ENCODE results near the gene CPEB1.

CPEB1 gene

DNA sequence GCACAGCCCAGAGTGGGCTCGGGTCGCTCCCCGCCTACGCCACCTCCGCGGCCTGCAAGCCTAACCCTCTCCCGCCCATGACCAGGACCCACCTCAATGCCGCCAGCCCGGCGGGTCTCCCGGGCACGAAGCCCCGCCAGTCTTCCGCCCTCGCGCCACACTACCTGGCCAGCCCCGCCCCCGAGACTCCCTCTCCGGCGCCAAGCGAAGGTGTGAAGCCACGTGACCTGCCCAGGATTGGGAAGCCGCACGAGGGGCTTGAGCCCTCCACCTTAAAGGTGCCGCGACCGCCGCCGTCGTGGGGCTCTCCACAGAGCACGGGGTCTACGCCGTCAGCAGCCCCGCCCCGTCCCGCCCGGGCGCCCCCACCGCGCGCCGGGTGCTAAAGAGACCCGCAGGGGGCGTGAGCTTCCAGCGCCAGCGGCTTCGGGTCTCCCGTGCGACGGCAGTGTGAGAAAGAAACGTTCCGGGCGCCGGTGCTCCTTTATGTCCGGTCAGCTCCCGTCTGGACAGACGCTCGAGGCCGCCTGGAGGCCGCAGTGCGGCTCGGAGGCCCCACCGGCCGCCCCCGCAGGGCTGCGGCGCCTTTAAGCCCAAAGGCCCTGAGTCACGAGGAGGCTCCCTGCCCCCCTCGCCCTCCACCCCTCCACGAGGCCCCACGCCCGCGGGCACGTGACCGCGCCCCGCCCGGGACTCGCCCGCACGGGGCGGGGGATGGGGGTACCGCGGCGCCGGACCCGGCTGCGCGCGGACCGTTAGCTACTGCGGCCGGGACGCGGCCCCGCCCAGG lies at the start of gene CPEB1:
Gene CPEB1 (minus strand): TSS at position 319 of the 790 bp plus-strand sequence. CDS start 18,904 bp downstream, outside the sequence.
- peak; percentile 80 for DNase-seq

DNA sequence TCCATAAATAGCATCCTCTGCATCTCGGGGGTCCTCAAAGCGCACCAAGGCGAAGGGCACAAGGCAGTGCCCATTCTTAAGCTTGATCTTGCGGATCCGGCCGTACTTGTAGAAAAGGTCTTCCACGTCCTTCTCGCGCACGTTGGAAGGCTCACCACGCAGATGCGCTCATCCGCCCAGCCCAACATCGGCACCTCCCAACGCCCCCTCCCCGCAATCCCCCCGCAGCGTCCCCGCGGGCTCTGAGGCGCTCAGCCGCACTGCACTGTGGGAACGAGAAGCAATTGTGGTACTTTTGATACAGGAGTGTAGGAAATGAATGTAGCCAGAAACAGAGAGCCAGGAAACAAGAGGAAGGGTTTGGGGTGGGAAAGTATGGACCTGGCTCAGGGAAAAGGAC lies 45.0 kb upstream of the CPEB1 start:
- DNase-seq, result no peak

DNA sequence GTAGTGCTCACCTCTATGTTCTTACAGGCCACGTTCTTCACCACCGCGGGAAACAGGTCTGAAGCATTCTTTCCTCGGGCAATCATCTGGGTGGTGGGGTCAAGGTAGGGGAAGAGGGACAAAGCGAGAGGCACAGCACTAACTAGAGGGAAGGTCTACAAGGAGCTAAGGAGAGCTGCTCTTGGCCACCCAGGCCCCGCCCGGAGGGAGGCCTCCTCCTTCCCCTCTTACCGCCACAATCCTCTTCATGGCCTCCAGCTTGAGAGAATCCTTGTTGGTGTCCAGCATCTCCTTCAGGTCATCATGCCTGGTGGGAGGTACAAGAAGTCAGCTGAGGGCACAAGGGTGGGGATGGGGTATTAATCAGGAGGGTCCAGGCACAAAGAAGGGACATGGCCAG lies 42.0 kb upstream of the CPEB1 start:
- DNase-seq, result no peak

DNA sequence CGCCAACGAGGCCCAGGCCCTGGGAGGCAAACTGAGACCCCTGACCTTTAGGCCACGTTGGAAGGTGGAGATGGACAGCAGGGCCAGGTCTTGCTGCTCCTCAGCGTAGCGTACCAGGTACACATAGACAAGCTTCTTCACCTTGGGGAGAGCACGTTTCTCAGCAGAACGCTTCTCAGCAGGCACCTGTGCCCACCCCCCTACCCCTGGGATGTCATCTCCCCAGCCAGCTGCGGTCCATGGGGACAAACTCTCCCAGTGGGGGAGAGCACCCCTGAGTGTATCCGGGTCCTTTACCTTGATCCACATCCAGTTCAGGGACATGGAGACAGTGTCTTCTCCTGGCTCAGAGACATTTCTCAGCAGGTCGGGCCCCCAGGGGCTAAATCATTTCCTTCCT lies 41.5 kb upstream of the CPEB1 start:
- DNase-seq, result no peak

DNA sequence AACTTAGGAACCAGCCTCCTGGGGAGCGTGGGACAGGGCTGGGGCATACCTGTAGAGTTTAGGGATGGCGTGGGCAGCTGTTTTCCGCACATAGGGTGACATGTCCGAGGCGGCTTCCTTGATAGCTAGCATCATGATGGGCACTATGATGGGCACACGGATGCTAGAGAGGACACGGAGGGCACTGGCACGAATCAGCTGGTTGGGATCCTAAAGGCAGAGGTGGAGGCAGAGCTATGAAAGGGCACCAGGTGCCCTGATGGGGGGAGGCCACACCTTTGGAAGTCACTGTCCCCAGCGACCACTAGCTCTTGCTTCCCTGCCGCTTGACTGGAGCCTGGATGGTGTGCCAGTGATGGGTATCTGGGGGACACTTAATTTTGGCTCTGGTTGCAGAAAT lies 34.2 kb upstream of the CPEB1 start:
- no peak for DNase-seq

DNA sequence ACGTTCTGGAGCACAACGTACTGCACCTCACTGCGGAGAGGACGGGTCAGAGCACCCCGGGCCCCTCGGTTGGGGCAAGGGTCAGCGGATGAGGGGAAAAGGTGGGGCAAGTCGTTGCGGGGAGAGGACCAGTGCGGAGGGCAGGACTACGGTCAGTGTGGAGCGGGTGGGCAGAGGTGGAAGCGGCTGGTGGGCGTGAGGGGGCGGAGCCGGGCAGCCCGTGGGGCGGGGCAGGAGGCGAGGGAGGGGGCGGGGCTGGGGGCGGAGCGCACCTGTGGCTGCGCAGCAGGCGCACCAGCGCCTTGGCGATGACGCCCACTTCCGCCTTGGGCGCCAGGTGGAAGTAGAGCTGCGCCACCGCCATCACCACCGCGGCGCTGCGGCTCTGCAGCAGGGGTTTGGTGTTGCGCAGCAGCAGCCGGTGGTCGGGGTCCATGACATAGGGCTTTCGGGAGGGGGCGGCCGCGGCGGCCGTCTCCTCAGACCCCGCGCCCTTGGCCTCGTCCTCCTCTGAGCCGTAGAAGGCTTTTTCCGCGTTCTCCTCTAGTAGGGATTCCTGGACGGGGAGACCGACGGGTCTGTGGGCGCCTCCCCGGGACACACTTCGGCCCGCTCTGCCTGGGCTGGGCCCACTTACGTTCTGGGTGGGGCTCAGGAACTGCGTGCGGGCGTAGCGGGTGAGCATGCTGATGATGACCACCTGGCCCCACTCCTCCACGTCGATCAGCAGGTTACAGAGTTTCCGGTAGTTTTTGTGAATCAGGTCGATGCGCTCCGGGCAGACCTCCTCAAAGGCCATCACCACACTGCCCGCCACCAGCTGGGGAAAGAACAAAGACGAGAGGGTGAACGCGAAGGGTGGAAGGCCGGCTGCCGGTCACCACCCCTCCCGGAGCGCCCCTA lies 33.3 kb upstream of the CPEB1 start:
- DNase-seq, result peak; percentile 85

DNA sequence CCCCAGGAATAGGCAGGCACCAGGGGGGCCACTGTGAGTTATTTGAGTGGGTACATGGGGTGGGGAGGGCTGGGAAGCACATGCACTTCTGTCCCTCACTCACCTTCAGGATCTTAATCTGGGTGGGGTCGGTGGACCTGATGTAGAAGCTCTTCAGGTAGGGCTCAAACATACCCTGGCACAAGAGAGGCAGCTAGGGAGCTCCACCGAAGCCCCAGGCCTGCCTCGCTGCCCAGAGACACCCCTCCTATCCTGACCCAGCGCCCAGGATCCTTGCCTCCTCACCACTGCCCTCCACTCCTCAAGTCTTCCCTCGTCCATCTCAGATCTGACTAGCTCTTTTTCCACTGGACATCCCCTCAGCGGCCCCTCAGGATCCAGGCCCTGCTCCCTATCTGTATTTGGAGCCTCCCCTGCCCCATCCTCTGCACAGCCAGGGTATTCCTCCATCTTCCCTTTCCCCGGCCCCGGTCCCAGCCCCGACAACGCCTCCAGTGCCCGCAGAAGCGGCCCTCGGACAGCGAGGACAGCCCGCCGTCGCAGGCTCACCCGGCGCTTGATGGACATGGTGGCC lies 32.5 kb upstream of the CPEB1 start:
- DNase-seq, result no peak

DNA sequence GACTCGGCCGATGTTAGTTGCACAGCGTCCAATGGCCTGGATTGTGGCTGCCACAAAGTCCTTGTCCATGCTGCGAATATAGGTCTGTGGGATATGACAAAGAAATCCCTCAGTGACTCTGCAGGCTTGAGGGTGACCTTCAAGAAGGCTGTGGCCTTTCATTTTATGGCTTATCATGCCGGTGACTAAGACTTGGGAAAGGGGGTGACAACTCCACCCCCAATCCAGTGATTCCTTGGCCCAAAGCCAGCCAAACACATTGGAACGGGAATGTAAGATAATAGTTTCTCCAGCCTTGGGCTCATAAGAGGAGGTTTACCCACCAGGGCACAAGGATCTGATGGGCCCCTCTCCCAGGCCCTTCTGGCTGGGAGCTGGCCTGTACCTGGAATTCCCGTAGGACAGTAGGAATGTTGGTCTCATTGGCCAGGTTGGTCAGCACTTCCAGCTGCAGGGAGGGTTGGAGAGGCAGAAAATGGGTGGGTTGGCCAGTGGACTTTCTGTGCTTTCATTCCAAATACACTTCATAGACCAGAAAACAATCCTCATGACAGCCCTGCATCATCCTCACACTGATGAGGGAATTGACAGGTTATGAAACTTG lies 30.7 kb upstream of the CPEB1 start:
- DNase-seq, result no peak

DNA sequence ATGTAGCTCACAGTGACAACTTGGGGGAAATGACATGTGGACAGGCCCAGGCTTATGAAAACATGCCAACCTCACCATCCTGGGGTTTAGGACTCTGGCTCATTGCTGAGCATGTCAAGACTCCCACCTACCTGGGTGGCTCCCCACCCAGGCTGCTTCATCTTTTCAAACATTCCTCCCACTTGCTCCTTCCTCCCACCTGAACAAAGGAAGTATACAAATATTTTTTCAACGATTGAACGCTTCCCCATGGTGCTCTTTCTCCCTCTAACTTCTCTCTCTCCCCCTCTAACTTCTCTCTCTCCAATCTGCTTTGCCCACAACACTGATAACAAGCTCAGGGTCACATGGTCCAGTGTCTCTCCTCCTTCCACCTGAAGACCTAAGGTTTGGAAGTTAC lies 27.7 kb upstream of the CPEB1 start:
- DNase-seq, result no peak

DNA sequence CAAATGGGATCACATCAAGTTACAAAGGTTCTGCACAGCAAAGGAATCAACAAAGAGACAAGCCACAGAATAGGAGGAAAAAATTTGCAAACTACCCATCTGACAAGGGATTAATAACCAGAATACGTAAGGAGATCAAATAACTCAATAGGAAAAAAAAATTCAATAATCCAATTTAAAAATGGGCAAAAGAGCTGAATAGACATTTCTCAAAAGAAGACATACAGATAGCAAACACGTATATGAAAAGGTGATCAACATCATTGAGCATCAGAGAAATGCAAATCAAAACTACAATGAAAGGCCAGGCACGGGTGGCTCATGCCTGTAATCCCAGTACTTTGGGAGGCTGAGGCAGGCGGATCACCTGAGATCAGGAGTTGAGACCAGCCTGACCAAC lies 23.5 kb upstream of the CPEB1 start:
- no peak for DNase-seq

DNA sequence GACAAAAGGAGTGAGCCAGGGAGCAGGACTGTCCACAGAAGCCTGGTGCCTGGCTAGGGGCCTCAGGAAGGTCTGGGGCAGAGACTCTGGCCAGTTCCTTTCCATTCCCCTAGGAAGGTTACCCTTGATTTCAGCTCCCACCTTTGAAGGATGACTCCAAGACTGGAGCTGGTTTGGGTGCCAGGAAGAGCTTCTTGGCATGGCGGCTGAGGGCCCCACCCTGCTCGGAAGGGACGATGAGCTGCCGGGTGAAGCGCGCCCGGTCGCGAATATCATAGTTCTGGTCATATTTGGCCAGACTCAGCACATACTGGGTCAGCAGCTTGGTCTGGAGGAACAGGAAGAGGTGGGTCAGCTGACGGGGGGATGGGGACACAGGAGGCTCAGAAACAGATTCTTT lies 19.4 kb upstream of the CPEB1 start:
- no peak for DNase-seq

DNA sequence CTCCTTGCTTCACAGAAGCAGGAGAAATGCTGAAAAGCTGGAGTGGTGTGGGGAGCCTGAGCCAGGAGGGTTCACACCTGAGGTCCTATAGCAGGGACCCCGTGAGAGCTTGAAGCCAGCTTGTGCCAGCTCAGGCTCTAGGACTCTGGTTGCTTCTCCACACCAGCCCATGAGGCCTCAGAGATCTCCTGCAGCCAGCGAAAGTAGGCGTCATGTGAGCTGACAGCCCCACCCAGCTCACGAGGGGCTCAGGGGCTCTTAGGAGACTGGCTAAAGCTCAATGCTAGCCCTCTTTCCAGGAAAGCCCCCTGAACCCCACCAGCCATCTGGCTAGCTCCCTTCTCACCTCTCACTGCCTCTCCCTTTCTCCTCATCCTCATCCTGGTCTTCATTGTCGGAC lies 16.9 kb upstream of the CPEB1 start:
- no peak for DNase-seq

DNA sequence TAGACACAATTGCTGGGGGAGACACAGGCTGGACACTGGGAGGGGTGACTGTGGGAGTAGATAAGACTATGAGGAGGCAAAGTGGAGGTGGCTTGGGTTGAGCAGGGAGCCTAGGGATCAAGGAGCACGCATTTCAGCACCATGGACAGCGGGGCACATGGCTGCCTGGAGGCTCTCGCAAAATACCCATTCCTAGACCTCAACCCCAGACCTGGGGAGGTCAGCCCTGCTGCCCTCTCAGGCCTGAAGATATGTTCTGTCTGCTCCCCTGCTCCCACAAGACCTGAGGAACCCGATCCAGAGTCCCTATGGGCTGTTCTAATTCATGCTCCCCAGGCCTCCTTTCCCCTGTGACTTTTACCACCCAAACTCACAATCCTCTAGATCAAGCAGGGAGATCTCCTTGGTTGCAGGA lies 16.0 kb upstream of the CPEB1 start:
- peak; percentile 66 for DNase-seq

DNA sequence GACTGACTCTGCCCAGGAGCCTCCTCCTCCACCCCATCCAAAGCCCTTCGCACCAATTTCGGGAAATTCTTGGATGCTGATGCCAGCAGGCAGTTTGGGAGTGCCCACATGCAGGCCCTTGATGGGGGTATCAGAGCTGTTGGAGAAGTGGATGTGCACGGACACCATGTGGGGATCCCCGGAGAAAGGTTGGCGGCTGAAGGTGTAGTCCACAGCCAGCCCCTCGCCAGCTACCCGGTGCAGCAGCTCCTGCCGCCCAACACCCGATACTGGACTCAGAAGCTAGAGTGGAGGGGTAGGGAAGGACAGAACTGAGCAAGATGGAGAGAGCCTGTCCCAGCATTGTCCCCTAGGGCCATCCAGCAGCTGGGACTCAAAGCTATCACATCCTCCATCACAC lies 15.5 kb upstream of the CPEB1 start:
- DNase-seq, result no peak

DNA sequence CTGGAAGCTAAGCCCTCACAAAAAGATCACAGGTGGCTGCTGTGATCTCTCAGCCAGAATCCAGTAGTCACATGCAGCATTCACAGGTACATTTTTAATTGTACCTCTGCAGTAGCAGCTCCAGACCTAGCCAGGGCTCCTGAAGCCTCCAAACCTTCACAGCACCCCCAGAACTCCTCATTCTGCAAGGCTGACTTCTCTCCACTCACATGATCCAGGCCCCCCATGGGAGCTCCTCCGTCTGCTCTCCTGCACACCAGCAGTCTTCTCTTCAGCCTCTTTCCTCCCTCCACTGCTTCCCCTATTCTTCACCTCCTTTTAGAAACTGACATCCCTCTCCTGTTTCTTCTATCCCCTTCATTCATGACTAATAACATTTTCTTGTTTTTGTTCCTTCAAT lies 13.2 kb upstream of the CPEB1 start:
- no peak for DNase-seq

DNA sequence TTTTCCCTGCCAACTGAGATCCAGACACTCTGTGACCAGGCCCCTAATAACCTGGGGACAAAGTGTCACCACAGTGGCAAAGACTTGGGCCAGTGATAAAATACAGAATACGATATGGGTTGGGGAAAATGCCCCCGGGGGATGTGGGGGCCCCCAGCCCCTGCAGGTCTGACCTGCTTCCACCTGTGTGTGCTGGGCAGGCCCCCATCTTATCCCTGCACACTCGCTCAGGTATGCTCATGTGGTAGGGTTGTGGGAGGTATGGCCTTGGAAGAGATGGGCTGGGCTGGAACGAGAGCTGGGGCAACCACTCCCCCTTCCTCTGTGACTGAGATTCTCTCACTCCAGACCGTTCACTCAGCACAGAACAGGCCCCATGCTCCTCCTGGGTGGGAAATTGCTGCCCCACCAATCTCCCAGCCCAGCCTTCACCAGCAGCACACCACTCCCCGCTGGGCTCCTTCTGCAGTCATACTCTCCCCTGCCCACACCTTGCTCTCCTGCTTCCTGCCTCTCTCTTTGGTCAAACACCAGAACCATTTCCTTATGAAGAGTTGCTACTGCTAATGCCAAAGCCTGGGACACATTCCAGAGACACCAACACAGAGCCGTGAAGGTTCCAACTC lies 9.6 kb upstream of the CPEB1 start:
- DNase-seq, result no peak

DNA sequence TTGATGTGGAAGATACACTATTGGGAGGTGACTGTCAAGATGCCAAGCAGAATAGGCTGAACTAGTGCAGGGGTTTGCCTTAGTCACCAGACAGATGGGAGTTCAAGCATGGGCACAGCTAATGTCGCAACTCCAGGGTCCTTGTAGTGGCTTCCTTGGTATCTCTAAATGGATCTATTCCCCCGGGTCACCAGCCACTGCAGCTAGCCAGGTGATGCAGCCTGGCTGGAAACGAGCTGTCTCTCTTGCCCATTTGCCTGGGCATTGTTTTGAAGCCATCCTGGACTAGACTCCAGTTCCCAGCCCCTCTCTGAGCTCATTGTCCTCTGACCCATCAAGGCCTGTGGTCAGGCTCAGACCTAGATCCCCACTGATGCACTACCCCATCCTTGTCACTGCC lies 8.4 kb upstream of the CPEB1 start:
- no peak for DNase-seq

DNA sequence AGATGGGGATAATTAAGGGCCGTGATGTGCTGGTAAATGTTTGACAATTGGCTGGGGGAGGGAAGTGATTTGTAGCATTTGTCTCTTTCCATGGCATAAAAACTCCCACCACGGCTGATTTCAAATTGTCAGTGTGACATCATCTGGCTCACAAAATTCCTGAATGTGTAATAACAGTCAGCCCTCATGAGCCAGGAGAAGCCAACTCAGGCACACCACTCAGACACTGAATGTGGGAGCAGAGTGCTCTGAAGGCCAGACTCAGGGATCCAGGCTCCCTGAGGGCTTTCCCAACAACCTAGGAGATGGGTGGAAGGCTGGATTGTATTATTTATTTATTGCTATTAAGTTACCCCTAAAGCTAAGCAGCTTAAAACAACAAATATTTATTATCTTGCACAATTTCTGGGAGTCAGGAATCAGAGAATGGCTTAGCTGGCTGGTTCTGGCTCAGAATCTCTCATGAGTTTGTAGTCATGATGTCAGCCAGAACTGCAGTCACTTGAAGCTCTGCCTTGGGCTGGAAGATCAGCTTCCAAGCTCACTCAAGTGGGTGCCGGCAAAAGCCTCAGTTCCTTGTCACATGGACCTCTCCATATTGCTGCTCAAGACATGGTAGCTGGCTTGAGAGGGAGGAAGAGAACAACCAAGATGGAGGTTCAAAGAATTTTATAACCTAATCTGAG lies 6.5 kb upstream of the CPEB1 start:
- DNase-seq, result no peak

DNA sequence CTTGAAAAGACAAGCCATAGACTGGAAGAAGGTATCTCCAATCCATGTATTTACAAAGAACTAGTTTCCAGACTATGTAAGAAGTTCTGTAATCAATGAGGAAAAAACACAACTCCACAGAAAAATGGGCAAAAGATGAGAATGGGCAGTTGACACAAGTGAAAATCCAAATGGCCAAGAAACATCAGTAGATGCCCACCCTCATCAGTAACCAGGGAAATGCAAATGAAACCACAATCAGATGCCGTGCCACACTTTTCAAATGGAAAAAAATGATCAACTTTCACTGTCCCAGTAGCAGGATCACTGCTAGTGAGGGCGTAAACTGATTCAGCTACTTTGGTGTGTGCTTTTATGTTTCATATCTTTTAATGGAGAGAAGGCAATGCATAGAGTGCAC lies 4.5 kb upstream of the CPEB1 start:
- DNase-seq, result no peak

DNA sequence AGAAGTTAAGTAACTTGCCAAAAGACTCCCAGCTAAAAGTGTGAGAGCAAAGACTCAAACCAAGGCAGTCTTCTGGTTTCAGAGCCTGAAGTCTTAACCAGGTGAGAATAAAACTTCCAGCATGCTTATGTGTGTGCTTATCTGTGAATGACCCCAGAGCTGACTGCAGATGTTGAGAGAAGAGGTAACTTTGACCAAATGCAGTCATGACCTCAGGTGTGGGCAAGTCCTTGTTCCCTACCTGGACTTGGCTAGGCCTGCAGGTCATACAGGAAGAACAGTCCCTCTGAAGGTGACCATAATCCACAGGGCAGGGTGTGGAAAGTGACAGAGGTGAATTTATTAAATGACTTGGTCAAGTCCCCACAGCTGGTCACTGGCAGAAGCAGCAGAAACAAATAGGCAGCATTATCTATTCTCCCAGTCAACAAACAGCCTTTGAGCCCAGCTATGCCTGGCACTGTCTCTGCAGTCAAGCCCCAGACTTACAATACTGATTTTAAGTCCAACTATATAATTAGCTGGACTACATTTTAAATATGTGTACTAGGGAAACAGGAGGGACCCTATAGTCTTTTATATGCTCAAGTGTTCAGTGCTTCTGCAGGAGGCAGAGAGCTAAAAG lies 3.0 kb upstream of the CPEB1 start:
- no peak for DNase-seq

DNA sequence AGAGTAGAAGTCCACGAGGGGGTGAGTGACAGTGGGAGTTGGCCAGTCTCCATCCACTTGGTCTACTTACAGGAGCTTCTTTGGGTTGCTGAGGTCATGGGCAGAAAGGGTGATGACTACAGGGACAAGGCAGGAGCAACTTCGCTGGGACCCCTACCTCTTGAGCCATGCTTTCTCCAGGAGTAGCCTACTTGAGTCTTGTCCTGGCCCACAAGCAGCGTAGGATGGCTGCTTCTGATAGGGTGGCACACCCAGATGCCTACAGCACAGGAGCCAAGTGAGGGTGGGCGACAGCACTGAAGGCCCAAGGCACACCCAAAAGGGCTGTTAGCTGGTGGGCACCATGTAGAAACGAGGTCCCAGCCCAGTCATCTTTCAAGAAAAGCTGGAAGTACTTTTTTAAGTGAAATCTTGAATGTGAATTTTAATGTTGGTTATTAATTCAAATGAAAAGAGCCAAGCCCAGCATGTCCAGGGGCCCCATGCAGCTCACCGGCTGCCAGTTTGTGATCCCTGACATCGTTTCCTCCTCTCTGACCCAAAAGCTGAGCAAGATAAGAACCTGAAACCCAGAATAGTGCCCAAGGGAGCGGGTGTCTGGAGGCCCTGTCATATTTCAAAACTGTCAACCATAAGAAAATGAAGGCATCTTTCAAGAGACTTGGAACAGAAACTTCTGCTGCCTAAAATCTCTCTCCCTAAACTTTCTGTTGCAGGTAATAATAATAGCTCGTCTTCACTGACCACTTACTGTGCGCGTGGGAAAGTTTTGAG lies 2.2 kb upstream of the CPEB1 start:
- no peak for DNase-seq
